Ectodermal cell (in vitro differentiated cells): ENCODE data around the gene ABCB9.
A peak's percentile ranks its signal among the peaks of the same experiment; 100 is the strongest.

Experiments
- H3K27ac ChIP-seq: 2 replicates; pipeline ENCODE4 v1.7.0; 2013; ENCODE audit warnings: mild to moderate bottlenecking, low read depth, low read length; ENCODE audit not compliant: insufficient read depth, poor library complexity, severe bottlenecking
- H3K27me3 ChIP-seq: 2 replicates; pipeline ENCODE4 v1.7.0; 2013; ENCODE audit warnings: mild to moderate bottlenecking, low read length; ENCODE audit not compliant: insufficient read depth, control insufficient read depth, poor library complexity, severe bottlenecking
- H3K36me3 ChIP-seq: one replicate; pipeline ENCODE4 v1.7.0; 2013; ENCODE audit warnings: low read length; ENCODE audit not compliant: control insufficient read depth, insufficient read depth
- H3K4me1 ChIP-seq: one replicate; pipeline ENCODE4 v1.7.0; 2013; ENCODE audit warnings: low read length; ENCODE audit not compliant: control insufficient read depth, insufficient read depth
- H3K4me3 ChIP-seq: 2 replicates; pipeline ENCODE4 v1.7.0; 2013; ENCODE audit warnings: low read depth, low read length, control low read depth; ENCODE audit not compliant: insufficient read depth
- H3K9me3 ChIP-seq: 2 replicates; pipeline ENCODE4 v1.7.0; 2013; ENCODE audit warnings: mild to moderate bottlenecking, low read length, moderate library complexity; ENCODE audit not compliant: control insufficient read depth
- WGBS, 2 experiments: methylation state at CpG; one replicate each; pipeline ENCODE4 v1.1.7; 2013; ENCODE audit warnings: missing lambda C conversion rate in 2 of 2; 5-methylcytosine and 5-hydroxymethylcytosine counted together

ABCB9 gene

GRCh38 chr12:122976648-122976975, 10.3 kb upstream of the ABCB9 start:
- no peaks in the 10 kb centered on the region for H3K27me3 ChIP-seq
- peaks cover 15% of the 10 kb centered on the region for H3K4me1 ChIP-seq
- no peak overlapping the region for H3K4me3 ChIP-seq
- H3K9me3 ChIP-seq = no peaks in the 10 kb centered on the region
- H3K27ac ChIP-seq = no peak overlapping the region
- 93 to 94% methylated on average over 15 of the region's 15 CpGs for WGBS, 2 experiments
- H3K36me3 ChIP-seq = no peaks in the 10 kb centered on the region

- Histone ChIP-seq H3K4me1 (peaks cover 13% of the 10 kb centered on the region), H3K27ac (no peak overlapping the region), H3K27me3 (no peaks in the 10 kb centered on the region), H3K36me3 (no peaks in the 10 kb centered on the region), H3K9me3 (no peaks in the 10 kb centered on the region), H3K4me3 (peak overlapping the region; percentile 99)
- 27 to 29% methylated on average over 8 of the region's 8 CpGs for WGBS, 2 experiments
These were observed 9.8 kb upstream of the ABCB9 start for GRCh38 chr12:122975790-122976647.

- H3K4me1 ChIP-seq = peaks cover 13% of the 10 kb centered on the region
- H3K9me3 ChIP-seq = no peaks in the 10 kb centered on the region
- 0 to 1% methylated on average over 66 of the region's 66 CpGs for WGBS, 2 experiments
- peak within 1 kb of the TSS; percentile 94 for H3K27ac ChIP-seq
- H3K4me3 ChIP-seq = peak within 1 kb of the TSS; percentile 99
- H3K27me3 ChIP-seq = no peaks in the 10 kb centered on the region
- no peaks in the 10 kb centered on the region for H3K36me3 ChIP-seq
These were observed 8.9 kb upstream of the ABCB9 start, which contains the start of gene OGFOD2 for GRCh38 chr12:122974892-122975789. TSS of gene OGFOD2 (plus strand) at chr12:122975244. CDS start at chr12:122975252, 8 bp downstream.

GRCh38 chr12:122974274-122974891, 8.1 kb upstream of the ABCB9 start:
- Histone ChIP-seq H3K4me3 (peak overlapping the region; percentile 99), H3K27ac (peak overlapping the region; percentile 94), H3K36me3 (no peaks in the 10 kb centered on the region), H3K27me3 (no peaks in the 10 kb centered on the region), H3K4me1 (peaks cover 6% of the 10 kb centered on the region), H3K9me3 (no peaks in the 10 kb centered on the region)
- WGBS, 2 experiments = 0 to 1% methylated on average over 32 of the region's 32 CpGs

GRCh38 chr12:122969676-122970075, 3.4 kb upstream of the ABCB9 start:
- no peaks in the 10 kb centered on the region for H3K27me3 ChIP-seq
- H3K4me1 ChIP-seq = peaks cover 13% of the 10 kb centered on the region
- WGBS, 2 experiments = 82 to 84% methylated on average over 4 of the region's 4 CpGs
- no peaks in the 10 kb centered on the region for H3K9me3 ChIP-seq
- no peaks in the 10 kb centered on the region for H3K36me3 ChIP-seq
- no peak overlapping the region for H3K27ac ChIP-seq
- no peak overlapping the region for H3K4me3 ChIP-seq

GRCh38 chr12:122968104-122968503, 1.8 kb upstream of the ABCB9 start:
- no peaks in the 10 kb centered on the region for H3K36me3 ChIP-seq
- H3K4me3 ChIP-seq = no peak overlapping the region
- H3K27ac ChIP-seq = no peak overlapping the region
- H3K4me1 ChIP-seq = peaks cover 22% of the 10 kb centered on the region
- H3K9me3 ChIP-seq = no peaks in the 10 kb centered on the region
- H3K27me3 ChIP-seq = no peaks in the 10 kb centered on the region
- WGBS, 2 experiments = 95 to 96% methylated on average over 2 of the region's 2 CpGs

GRCh38 chr12:122966743-122967550, 684 bp upstream of the ABCB9 start:
- H3K4me1 ChIP-seq = peaks cover 22% of the 10 kb centered on the region
- WGBS, 2 experiments = 74 to 75% methylated on average over 15 of the region's 15 CpGs
- no peaks in the 10 kb centered on the region for H3K36me3 ChIP-seq
- no peaks in the 10 kb centered on the region for H3K27me3 ChIP-seq
- H3K4me3 ChIP-seq = no peak overlapping the region
- no peaks in the 10 kb centered on the region for H3K9me3 ChIP-seq
- no peak overlapping the region for H3K27ac ChIP-seq

GRCh38 chr12:122965321-122965751, 927 bp downstream of the ABCB9 start:
- H3K4me3 ChIP-seq = peak overlapping the region; percentile 59
- H3K4me1 ChIP-seq = peaks cover 22% of the 10 kb centered on the region
- WGBS, 2 experiments = 15 to 21% methylated on average over 12 of the region's 12 CpGs
- no peaks in the 10 kb centered on the region for H3K9me3 ChIP-seq
- no peaks in the 10 kb centered on the region for H3K36me3 ChIP-seq
- no peaks in the 10 kb centered on the region for H3K27me3 ChIP-seq
- no peak overlapping the region for H3K27ac ChIP-seq

GRCh38 chr12:122964439-122965257, 1.6 kb downstream of the ABCB9 start:
- H3K4me1 ChIP-seq = peaks cover 22% of the 10 kb centered on the region
- H3K9me3 ChIP-seq = no peaks in the 10 kb centered on the region
- peaks cover 3% of the 10 kb centered on the region for H3K36me3 ChIP-seq
- H3K27me3 ChIP-seq = no peaks in the 10 kb centered on the region
- no peak overlapping the region for H3K27ac ChIP-seq
- WGBS, 2 experiments = 83 to 85% methylated on average over 19 of the region's 19 CpGs
- no peak overlapping the region for H3K4me3 ChIP-seq
